Ascending aorta (tissue), 2 donors: ENCODE measurements around the gene KRTAP12-3. TPM values are rescaled to one million over a fixed set of nuclear protein-coding genes. Genes with fewer than 3 reads are reported as not detected.

Experiments used
- DNase-seq, 2 donors: peaks; one replicate each; pipeline ENCODE4 v3.0.0-alpha.2; 2019; ENCODE audit warnings: low spot score in 2 of 2
- H3K27ac ChIP-seq, 2 donors: fragments of 200-600 bp; sonication (generic); one replicate each; pipeline ENCODE4 v1.5.1; 2016 to 2017; ENCODE audit warnings: mild to moderate bottlenecking in 1 of 2
- H3K27me3 ChIP-seq: fragments of 200-600 bp; sonication (generic); one replicate; pipeline ENCODE4 v1.5.1; 2017
- H3K36me3 ChIP-seq, 2 donors: fragments of 200-600 bp; sonication (generic); one replicate each; pipeline ENCODE4 v1.5.1; 2016
- H3K4me1 ChIP-seq, 2 donors: fragments of 200-600 bp; sonication (generic); one replicate each; pipeline ENCODE4 v1.5.1; 2016 to 2017; ENCODE audit warnings: mild to moderate bottlenecking in 1 of 2
- H3K4me3 ChIP-seq, 2 donors: fragments of 200-600 bp; sonication (generic); one replicate each; pipeline ENCODE4 v1.5.1; 2016 to 2017; ENCODE audit warnings: mild to moderate bottlenecking in 1 of 2
- H3K9me3 ChIP-seq, 2 donors: fragments of 200-600 bp; sonication (generic); one replicate each; pipeline ENCODE4 v1.5.1; 2016
- CTCF ChIP-seq, 3 experiments: fragments of 200-600 bp in 2 of 3; fragments of 450-650 bp in 1 of 3; sonication (generic) in 2 of 3; IDR thresholded peaks; one replicate each; pipeline ENCODE4 v1.5.1; 2016 to 2019; ENCODE audit warnings: antibody characterized with exemption in 3 of 3, mild to moderate bottlenecking in 1 of 3, moderate library complexity in 1 of 3
- intact Hi-C: fragments of 100-400 bp; cut with DNase I; formaldehyde crosslinking; loops from one replicate; pipeline ENCODE4 v1.15.1; 2023
- total RNA-seq: library from RNA; depleted of rRNA; stranded (reverse); fragments of >200 nt; gene quantifications from one replicate; pipeline ENCODE4 v1.1.0, GENCODE V29; 2016

KRTAP12-3 gene
- total RNA-seq, 1 donor from 2014 or later: not detected

GRCh38 chr21:44677881-44678280, 20.1 kb downstream of the KRTAP12-3 start:
- Histone ChIP-seq H3K27ac (no peak overlapping the region), H3K27me3 (no peaks in the 10 kb centered on the region), H3K4me3 (no peak overlapping the region), H3K4me1 (no peaks in the 10 kb centered on the region), H3K36me3 (no peaks in the 10 kb centered on the region), H3K9me3 (peaks cover 0 to 6% of the 10 kb centered on the region in 2 donors)
- intact Hi-C loops: no loop called here
- TF ChIP-seq CTCF (IDR thresholded peaks at IDR 0.05): no peak
- DNase-seq: peak in 1 of 2 donors; percentile 56

- Histone ChIP-seq H3K4me1 (no peaks in the 10 kb centered on the region), H3K4me3 (no peak overlapping the region), H3K27ac (no peak overlapping the region), H3K27me3 (no peaks in the 10 kb centered on the region), H3K36me3 (no peaks in the 10 kb centered on the region), H3K9me3 (no peaks in the 10 kb centered on the region)
- intact Hi-C loops: loop anchor here (10.0 kb wide), 1 partner anchor 276 kb away; no protein-coding TSS in a partner anchor
- peak in 1 of 2 donors; percentile 45 for DNase-seq
- no peak for TF ChIP-seq CTCF (IDR thresholded peaks at IDR 0.05)
Observed at GRCh38 chr21:44681152-44681551, 23.4 kb downstream of the KRTAP12-3 start.

GRCh38 chr21:44681861-44682579, 24.3 kb downstream of the KRTAP12-3 start, which contains the start of gene KRTAP12-1:
Gene KRTAP12-1, minus strand, starts transcription at chr21:44682163. Its CDS starts 40 bp downstream, at chr21:44682123.
- peak in 1 of 2 donors; percentile 58 for DNase-seq
- no peak for TF ChIP-seq CTCF (IDR thresholded peaks at IDR 0.05)
- H3K4me1 ChIP-seq: no peaks in the 10 kb centered on the region
- no peaks in the 10 kb centered on the region for H3K9me3 ChIP-seq
- no peaks in the 10 kb centered on the region for H3K36me3 ChIP-seq
- H3K4me3 ChIP-seq: no peak within 1 kb of the TSS
- no peaks in the 10 kb centered on the region for H3K27me3 ChIP-seq
- H3K27ac ChIP-seq: no peak within 1 kb of the TSS
- intact Hi-C loops: loop anchor here (10.0 kb wide), 1 partner anchor 277 kb away; no protein-coding TSS in a partner anchor

- no peak for TF ChIP-seq CTCF (IDR thresholded peaks at IDR 0.05)
- intact Hi-C loops: loop anchor here (10.0 kb wide), 1 partner anchor 278 kb away; no protein-coding TSS in a partner anchor
- H3K36me3 ChIP-seq: no peaks in the 10 kb centered on the region
- H3K4me3 ChIP-seq: no peak overlapping the region
- DNase-seq: peak in 1 of 2 donors; percentile 9
- no peaks in the 10 kb centered on the region for H3K9me3 ChIP-seq
- no peaks in the 10 kb centered on the region for H3K4me1 ChIP-seq
- no peak overlapping the region for H3K27ac ChIP-seq
- no peaks in the 10 kb centered on the region for H3K27me3 ChIP-seq
Observed at GRCh38 chr21:44682580-44683151, 24.9 kb downstream of the KRTAP12-3 start.

GRCh38 chr21:44684077-44684476, 26.3 kb downstream of the KRTAP12-3 start:
- Histone ChIP-seq H3K36me3 (no peaks in the 10 kb centered on the region), H3K4me3 (no peak overlapping the region), H3K27ac (no peak overlapping the region), H3K4me1 (no peaks in the 10 kb centered on the region), H3K9me3 (no peaks in the 10 kb centered on the region), H3K27me3 (no peaks in the 10 kb centered on the region)
- DNase-seq: peak in 1 of 2 donors; percentile 11
- no peak for TF ChIP-seq CTCF (IDR thresholded peaks at IDR 0.05)
- intact Hi-C loops: loop anchor here (10.0 kb wide), 1 partner anchor 279 kb away; no protein-coding TSS in a partner anchor
